SIG-M5 treated with dmso at 0.1 percent for 504 hours (cell line): ENCODE results near the gene CCN5.
"Not testable (repeated sequence)": the region's sequence is repeated elsewhere in the genome, so short reads cannot be mapped to it uniquely, and the experiment has no call there.

Experiments used
- DNase-seq: peaks from one replicate; lab custom pipeline; 2025; ENCODE audit not compliant: unreplicated experiment; lab: John Stamatoyannopoulos, UW

CCN5 gene

DNA sequence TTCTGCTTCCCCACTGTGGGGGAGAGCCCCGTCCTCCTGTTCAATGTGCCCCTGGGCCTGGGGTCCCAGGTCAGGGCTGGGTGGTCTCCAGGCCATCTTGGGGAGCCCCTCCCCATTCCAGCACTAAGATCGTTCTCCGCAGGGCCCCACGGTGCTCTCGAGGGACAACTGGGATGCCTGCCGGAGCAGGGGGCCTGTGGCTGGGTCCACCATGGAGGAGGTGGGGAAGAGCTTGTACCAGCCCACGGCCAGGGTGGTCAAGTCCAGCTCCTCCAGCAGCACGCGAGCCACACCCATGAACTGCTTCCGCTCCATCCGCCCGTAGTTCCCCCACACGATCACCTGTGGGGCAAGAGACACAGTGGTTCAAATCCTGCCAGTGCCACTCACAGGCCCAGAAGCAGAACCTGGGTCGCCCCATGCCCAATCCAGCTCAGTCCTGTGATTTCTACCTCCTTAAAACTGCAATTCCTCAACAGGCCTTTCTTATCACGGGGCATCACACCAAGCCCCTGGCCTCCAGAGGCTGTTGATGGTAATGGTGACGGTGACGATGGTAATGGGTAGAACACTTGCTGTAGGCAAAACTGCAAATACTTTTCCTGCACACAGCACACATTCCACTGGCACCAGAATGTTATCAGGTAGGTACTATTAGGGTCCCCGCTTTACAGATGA is 41.0 kb downstream of the CCN5 start:
- no peak for DNase-seq

- DNase-seq = no peak
These were observed 41.8 kb downstream of the CCN5 start for GRCh38 chr20:44756956-44757355.

DNA sequence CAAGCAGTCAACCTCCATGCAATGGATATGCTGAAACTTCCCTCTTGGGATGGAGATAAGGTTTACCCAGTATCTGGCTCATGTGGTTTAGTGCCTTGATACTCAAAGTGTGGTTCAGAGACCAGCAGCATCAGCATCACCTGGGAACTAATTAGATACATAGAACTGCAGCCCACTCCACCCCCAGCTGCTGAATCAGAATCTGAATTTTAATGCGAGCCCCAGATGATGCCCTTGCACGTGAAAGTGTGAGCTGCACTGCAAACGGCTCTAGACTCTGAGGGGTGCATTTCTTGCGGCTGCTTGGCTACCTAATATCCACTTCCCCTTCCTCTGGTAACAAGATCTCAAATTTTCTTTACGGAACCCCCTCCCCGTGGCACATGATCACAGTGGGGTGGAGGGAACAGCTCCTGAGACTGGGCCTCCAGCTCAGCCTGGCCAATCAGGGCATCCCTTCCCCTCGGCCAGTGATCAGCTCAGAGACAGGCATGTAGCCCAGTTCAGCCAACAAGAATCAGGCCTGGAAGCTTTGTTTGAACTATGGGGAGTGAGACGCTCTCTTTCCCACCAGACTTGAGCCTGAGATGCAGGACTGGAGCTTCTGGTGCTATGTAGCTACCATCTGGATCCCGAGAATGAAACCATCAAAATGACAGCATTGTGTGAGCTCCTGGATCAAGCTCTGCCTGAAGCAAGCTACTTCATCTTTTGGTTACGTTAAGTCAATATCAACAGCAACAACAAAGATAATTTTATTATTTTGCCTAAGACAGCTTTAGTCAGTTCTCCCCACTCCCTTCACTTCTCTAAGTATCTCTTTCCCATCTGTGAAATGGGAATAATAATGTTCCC is 43.3 kb downstream of the CCN5 start:
- no peak for DNase-seq

DNA sequence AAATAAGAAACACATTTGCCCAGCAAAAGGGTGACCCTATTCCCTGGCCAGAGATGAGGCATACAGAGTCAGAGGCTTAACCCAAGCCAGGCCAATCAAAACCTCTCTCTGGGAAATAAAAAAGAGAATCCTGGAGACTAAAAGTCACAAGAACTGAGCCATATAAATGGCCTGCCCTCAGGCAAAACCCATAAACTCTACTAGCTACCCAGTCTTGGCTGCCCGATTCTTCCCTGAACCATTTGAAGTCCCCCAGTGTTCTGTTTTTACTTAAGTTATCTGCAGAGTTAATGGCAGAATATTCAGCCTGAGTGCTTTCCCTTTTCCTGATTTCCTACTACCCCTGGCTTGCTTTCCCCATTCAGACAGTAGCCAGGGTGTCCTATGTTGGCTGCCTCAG is 44.4 kb downstream of the CCN5 start:
- no peak for DNase-seq

GRCh38 chr20:44761423-44761822 is 46.3 kb downstream of the CCN5 start:
- DNase-seq = no peak

GRCh38 chr20:44762466-44763140 is 47.4 kb downstream of the CCN5 start:
- no peak for DNase-seq

GRCh38 chr20:44763798-44764197 is 48.6 kb downstream of the CCN5 start:
- DNase-seq = not testable (repeated sequence)

GRCh38 chr20:44765091-44765490 is 49.9 kb downstream of the CCN5 start:
- DNase-seq = no peak

- DNase-seq = no peak
These were observed 50.7 kb downstream of the CCN5 start for GRCh38 chr20:44765701-44766347.

GRCh38 chr20:44768256-44768655 is 53.1 kb downstream of the CCN5 start:
- DNase-seq = no peak

GRCh38 chr20:44768854-44769480 is 53.8 kb downstream of the CCN5 start:
- no peak for DNase-seq

GRCh38 chr20:44769481-44769863 is 54.3 kb downstream of the CCN5 start:
- DNase-seq = no peak

- no peak for DNase-seq
These were observed 55.5 kb downstream of the CCN5 start for GRCh38 chr20:44770484-44771171.

GRCh38 chr20:44771172-44771535 is 56.0 kb downstream of the CCN5 start:
- no peak for DNase-seq

DNA sequence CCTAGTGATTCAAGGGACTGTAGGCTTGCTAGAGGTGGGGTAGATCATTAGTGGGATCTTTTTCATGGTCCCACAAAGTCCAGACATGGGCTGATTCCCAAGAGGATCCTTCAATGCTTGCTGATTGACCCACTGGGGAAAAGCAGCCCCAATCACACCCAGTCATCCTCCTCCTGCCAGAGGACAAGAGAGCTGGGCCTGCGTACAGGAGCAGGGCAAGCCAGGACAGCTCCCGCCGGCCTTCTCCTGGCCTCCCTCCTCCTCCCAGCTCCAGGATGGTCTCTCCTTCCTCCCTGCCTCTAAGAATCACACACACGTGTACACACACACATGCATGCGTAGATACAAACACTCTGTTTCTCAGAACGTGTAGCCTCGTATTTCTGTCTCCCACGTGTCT is 57.5 kb downstream of the CCN5 start:
- no peak for DNase-seq

GRCh38 chr20:44773070-44773829 is 58.1 kb downstream of the CCN5 start:
- DNase-seq = no peak

DNA sequence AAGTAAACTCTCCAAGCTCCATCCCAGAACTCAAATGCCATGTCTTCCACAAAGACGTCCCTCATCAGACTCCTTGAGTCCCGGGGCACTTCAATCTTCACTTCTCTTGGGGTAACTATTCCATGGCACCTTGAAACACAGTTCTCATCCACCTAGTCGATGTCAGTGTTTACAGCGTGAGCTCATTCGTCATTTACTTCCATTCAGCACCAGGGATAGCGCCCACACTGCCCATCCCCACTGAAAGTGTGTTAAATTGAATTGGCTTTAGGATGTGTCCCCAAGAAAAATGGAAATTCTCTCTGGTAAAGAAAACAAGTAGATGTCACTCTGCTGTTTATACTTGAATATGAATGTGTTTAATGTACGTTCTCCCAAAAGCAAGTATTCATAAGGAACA is 61.8 kb downstream of the CCN5 start:
- no peak for DNase-seq
